GM18520 (cell line): ENCODE data around the gene THSD8.

Experiments
- ATAC-seq: cut with Tn5 transposase; IDR thresholded peaks from one replicate; pipeline ENCODE4 v1.9.1; 2021; ENCODE audit not compliant: unreplicated experiment

THSD8 gene

DNA sequence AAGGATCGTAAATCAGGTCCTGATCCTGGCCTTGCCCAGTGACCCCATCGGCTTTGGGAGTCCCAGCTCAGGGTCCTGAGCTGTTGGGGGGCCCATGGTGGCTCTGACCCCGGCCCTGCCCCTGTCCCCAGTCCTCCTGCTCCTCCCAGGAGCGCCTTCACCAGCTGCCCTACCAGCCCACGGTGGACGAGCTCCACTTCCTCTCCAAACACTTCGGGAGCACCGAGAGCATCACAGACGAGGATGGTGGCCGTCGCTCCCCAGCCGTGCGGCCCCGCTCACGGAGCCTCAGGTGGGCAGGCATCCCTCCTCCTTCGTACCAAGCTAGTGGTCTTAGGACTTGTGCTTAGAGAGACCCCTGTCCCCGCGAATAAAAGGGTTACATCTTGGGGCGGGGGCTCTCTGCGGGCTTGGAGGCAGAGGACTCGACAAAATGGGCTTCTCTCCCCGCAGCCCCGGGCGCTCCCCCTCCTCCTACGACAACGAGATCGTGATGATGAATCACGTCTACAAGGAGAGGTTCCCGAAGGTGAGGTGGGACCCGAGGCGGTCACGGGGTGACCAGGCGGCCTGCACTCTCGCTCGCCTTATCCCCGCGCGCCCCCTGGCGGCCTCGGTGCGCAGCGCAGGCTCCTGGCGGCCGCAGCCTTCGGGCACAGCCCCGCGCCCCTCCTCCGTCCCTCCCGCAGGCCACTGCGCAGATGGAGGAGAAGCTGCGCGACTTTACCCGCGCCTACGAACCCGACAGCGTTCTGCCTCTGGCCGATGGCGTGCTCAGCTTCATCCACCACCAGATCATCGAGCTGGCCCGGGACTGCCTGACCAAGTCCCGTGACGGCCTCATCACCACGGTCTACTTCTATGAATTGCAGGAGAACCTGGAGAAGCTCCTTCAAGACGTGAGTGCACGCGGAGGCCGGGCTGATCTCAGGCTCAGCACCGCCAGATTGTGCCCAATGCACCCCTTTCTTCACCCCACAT, 45.6 kb downstream of the THSD8 start:
- ATAC-seq: no peak
